ENCODE results near the gene HP. TPM values are rescaled to one million over a fixed set of nuclear protein-coding genes. Genes with fewer than 3 reads are reported as not detected.
A peak's percentile ranks its signal among the peaks of the same experiment; 100 is the strongest.

The HP gene
- total and polyA plus RNA-seq, 2 of the 13 experiments (the other 11 are each of a cell fraction or from before 2014, with no cell fraction given): 387 to 524 TPM

GRCh38 chr16:72072514-72073342 lies 18.4 kb downstream of the HP start (continued):
- 0 out of 2 replicates have a peak, but pooled peaks have one; percentile 37 for TF ChIP-seq ZNF770 (CRISPR knock-in tag; IDR thresholded peaks at IDR 0.05)
- TF ChIP-seq ZSCAN20 (CRISPR knock-in tag; IDR thresholded peaks at IDR 0.05; ENCODE audit: borderline replicate concordance): no peak
- no peak for TF ChIP-seq ZBTB38 (CRISPR knock-in tag; IDR thresholded peaks at IDR 0.05)
- no peak for TF ChIP-seq ZBTB49 (CRISPR knock-in tag; IDR thresholded peaks at IDR 0.05; ENCODE audit: borderline replicate concordance)
- TF ChIP-seq YEATS4 (CRISPR knock-in tag; IDR thresholded peaks at IDR 0.05; ENCODE audit: borderline replicate concordance): peak; percentile 80
- no peak for TF ChIP-seq CHD2 (IDR thresholded peaks at IDR 0.05; ENCODE audit: low read depth, low read length)
- no peak for TF ChIP-seq DDIT3 (CRISPR knock-in tag; IDR thresholded peaks at IDR 0.05)
- TF ChIP-seq ZNF180 (CRISPR knock-in tag; IDR thresholded peaks at IDR 0.05; ENCODE audit: borderline replicate concordance, low read depth): no peak
- TF ChIP-seq ZNF598 (CRISPR knock-in tag; IDR thresholded peaks at IDR 0.05; ENCODE audit: borderline replicate concordance): no peak
- no peak for TF ChIP-seq NFAT5 (CRISPR knock-in tag; IDR thresholded peaks at IDR 0.05)
- TF ChIP-seq PATZ1 (CRISPR knock-in tag; IDR thresholded peaks at IDR 0.05): peak; percentile 94
- TF ChIP-seq ZNF709 (CRISPR knock-in tag; IDR thresholded peaks at IDR 0.05): no peak
- peak; percentile 81 for TF ChIP-seq ZNF256 (CRISPR knock-in tag; conservative IDR thresholded peaks at IDR 0.05)
- TF ChIP-seq CREM (IDR thresholded peaks at IDR 0.05): peak; percentile 60; the same call in 1 of the 2 replicates
- no peak for TF ChIP-seq CREM (CRISPR knock-in tag; IDR thresholded peaks at IDR 0.05)
- no peak for TF ChIP-seq ZNF570 (CRISPR knock-in tag; IDR thresholded peaks at IDR 0.05; ENCODE audit: borderline replicate concordance)
- no peak for TF ChIP-seq ATAD3A (CRISPR knock-in tag; IDR thresholded peaks at IDR 0.05)

All from HepG2 (cell line).